ENCODE data around the gene LRRC27.
"Not testable (repeated sequence)": the region's sequence is repeated elsewhere in the genome, so short reads cannot be mapped to it uniquely, and the experiment has no call there.

The LRRC27 gene

GRCh38 chr10:132371641-132372081 is 39.7 kb downstream of the LRRC27 start:
- DNase-seq (ENCODE audit: extremely low read depth in 1 of 2, low read depth in 1 of 2), result no peak

GRCh38 chr10:132372516-132373095 is 40.6 kb downstream of the LRRC27 start:
- no peak for DNase-seq (ENCODE audit: extremely low read depth in 1 of 2, low read depth in 1 of 2)

- DNase-seq (ENCODE audit: extremely low read depth in 1 of 2, low read depth in 1 of 2), result no peak
Measured at GRCh38 chr10:132373241-132373955, 41.4 kb downstream of the LRRC27 start.

- DNase-seq (ENCODE audit: extremely low read depth in 1 of 2, low read depth in 1 of 2), result no peak
Measured at GRCh38 chr10:132374176-132374575, 42.2 kb downstream of the LRRC27 start.

GRCh38 chr10:132374612-132375011 is 42.6 kb downstream of the LRRC27 start:
- no peak for DNase-seq (ENCODE audit: extremely low read depth in 1 of 2, low read depth in 1 of 2)

- DNase-seq (ENCODE audit: extremely low read depth in 1 of 2, low read depth in 1 of 2), result no peak
Measured at GRCh38 chr10:132375116-132375794, 43.3 kb downstream of the LRRC27 start.

GRCh38 chr10:132375795-132376297 is 43.9 kb downstream of the LRRC27 start:
- no peak for DNase-seq (ENCODE audit: extremely low read depth in 1 of 2, low read depth in 1 of 2)

GRCh38 chr10:132376394-132376851 is 44.4 kb downstream of the LRRC27 start:
- DNase-seq (ENCODE audit: extremely low read depth in 1 of 2, low read depth in 1 of 2), result no peak

GRCh38 chr10:132377326-132377725 is 45.3 kb downstream of the LRRC27 start:
- DNase-seq (ENCODE audit: extremely low read depth in 1 of 2, low read depth in 1 of 2), result no peak

- not testable (repeated sequence) for DNase-seq (ENCODE audit: extremely low read depth in 1 of 2, low read depth in 1 of 2)
Measured at GRCh38 chr10:132379026-132379425, 47.0 kb downstream of the LRRC27 start.

- not testable (repeated sequence) for DNase-seq (ENCODE audit: extremely low read depth in 1 of 2, low read depth in 1 of 2)
Measured at GRCh38 chr10:132380986-132381385, 49.0 kb downstream of the LRRC27 start.

GRCh38 chr10:132381741-132382140 is 49.7 kb downstream of the LRRC27 start:
- no peak for DNase-seq (ENCODE audit: extremely low read depth in 1 of 2, low read depth in 1 of 2)

GRCh38 chr10:132382231-132382922 is 50.4 kb downstream of the LRRC27 start:
- DNase-seq (ENCODE audit: extremely low read depth in 1 of 2, low read depth in 1 of 2), result no peak

GRCh38 chr10:132383101-132383500 is 51.1 kb downstream of the LRRC27 start:
- no peak for DNase-seq (ENCODE audit: extremely low read depth in 1 of 2, low read depth in 1 of 2)

GRCh38 chr10:132383751-132384196 is 51.8 kb downstream of the LRRC27 start:
- no peak for DNase-seq (ENCODE audit: extremely low read depth in 1 of 2, low read depth in 1 of 2)

- no peak for DNase-seq (ENCODE audit: extremely low read depth in 1 of 2, low read depth in 1 of 2)
Measured at GRCh38 chr10:132384618-132385388, 52.8 kb downstream of the LRRC27 start.

- no peak for DNase-seq (ENCODE audit: extremely low read depth in 1 of 2, low read depth in 1 of 2)
Measured at GRCh38 chr10:132385389-132385667, 53.3 kb downstream of the LRRC27 start.

GRCh38 chr10:132385721-132386418 is 53.9 kb downstream of the LRRC27 start:
- no peak for DNase-seq (ENCODE audit: extremely low read depth in 1 of 2, low read depth in 1 of 2)

- DNase-seq (ENCODE audit: extremely low read depth in 1 of 2, low read depth in 1 of 2), result no peak
Measured at GRCh38 chr10:132386419-132386831, 54.4 kb downstream of the LRRC27 start.

- DNase-seq (ENCODE audit: extremely low read depth in 1 of 2, low read depth in 1 of 2), result not testable (repeated sequence)
Measured at GRCh38 chr10:132386896-132387295, 54.9 kb downstream of the LRRC27 start.
